T follicular helper cell (primary cell): ENCODE measurements around the gene DAGLB.
"Not testable (repeated sequence)": the region's sequence is repeated elsewhere in the genome, so short reads cannot be mapped to it uniquely, and the experiment has no call there.

Experiments
- DNase-seq: peaks from one replicate; pipeline ENCODE4 v3.0.0-alpha.2; 2020; ENCODE audit warnings: low read depth

Gene DAGLB

DNA sequence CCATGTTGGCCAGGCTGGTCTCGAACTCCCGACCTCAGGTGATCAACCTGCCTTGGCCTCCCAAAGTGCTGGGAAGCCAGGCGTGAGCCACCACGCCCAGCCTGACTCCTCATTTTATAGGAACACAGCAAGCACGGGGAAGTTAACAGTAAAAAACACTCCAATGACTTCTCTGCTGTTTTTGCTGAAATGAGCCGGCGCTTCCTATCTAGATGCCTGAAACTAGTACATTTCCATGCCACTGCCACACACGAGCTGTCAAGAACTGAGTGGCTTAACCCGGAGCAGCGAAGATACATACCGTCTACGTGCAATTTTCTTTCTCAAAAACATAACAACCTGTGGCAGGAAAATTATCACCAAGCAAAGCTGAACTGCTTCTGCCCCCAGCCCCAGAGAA lies 16.8 kb downstream of the DAGLB start:
- no peak for DNase-seq

DNA sequence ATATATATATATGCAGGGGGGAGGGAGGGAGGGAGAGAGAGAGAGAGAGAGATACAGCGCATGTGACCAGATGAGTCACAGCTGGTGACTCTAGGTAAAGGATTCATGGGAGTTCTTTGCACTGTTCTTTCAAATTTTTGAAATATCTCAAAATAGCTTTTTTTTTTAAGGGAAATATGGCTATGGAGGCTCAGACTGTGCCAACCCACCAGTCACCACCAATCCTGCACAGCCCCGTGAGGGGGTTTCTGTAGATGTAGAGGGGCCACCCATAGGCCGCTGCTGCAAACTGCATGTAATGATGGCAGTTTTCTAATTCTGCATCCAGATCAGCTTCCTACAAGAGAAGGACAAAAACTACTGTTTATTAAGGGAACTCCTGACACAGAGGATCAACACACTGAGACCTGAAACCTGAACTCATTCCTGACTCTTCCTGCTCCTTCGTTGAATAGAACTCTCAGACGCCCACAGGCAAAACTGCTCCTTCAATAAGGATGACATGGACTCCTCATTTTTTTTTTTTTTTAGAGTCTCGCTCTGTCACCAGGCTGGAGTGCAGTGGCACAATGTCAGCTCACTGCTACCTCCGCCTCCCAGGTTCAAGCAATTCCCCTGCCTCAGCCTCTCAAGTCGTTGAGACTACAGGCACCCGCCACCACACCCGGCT lies 17.3 kb downstream of the DAGLB start:
- no peak for DNase-seq

DNA sequence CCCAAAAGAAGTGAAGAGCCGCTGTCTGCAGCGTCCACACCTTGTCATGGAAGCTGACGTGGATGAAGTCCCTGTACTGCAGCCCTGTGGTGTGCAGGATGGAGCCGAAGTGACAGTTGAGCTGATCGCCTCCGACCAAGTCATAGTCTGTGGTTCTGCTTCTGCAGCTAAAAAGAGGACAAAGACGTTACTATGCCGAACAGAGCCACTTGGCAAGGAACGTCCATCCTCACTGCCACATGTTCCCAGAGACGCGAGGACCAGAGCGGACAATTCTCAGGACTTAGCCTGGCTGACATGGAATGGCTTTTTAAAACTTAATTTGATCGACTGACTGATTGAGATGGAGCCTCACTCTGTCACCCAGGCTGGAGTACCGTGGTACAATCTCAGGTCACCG lies 21.8 kb downstream of the DAGLB start:
- no peak for DNase-seq

GRCh38 chr7:6423942-6424701 lies 23.6 kb downstream of the DAGLB start:
- DNase-seq = no peak

DNA sequence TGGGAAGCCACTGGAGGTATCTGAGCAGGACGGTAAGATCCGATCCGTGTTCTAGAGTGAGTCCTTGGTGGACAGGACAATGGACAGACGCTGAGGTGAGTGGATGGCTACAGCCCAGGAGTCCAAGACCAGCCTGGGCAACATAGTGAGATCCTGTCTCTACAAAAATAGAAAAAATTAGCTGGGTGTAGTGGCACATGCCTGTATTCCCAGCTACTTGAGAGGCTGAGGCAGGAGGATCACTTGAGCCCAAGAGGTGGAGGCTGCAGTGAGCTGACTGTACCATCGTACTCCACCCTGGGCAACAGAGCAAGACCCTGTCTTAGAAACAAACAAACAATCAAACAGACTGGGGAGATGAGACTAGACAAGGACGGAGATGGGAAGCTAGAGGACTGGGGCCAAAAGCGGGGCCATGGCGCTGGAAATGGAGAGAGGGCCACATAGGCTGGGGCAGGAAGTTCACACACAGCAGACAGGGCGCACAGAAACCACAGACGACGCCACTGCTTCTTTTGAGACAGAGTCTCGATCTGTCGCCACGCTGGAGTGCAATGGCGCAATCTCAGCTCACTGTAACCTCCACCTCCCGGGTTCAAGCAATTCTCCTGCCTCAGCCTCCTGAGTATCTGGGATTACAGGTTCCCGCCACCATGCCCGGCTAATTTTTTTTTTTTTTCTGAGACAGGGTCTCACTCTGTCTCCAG lies 24.7 kb downstream of the DAGLB start:
- no peak for DNase-seq

DNA sequence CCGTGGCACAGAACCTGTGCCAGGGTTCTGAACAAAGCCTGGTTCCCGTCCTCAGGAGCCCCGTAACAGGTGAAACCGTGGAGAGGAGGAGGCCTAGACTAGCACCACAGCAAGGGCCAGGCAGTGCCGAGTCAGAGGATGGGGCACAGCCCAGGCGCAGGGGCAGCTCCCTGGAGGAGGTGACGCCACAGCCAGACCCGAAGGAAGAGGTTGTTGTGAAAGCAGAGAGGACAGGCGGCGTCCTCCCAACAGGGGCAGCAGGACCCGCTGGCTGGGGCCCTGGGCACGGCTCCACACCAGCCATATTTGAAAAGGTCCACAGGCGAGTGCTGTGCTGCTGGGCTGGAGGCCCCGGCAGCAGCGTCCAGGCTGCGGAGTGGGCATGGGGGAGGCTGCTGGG lies 25.7 kb downstream of the DAGLB start:
- no peak for DNase-seq

GRCh38 chr7:6420680-6421079 lies 27.1 kb downstream of the DAGLB start:
- DNase-seq = no peak

GRCh38 chr7:6419310-6419773 lies 28.4 kb downstream of the DAGLB start:
- no peak for DNase-seq

GRCh38 chr7:6417408-6417807 lies 30.3 kb downstream of the DAGLB start:
- no peak for DNase-seq

- no peak for DNase-seq
These were observed 31.1 kb downstream of the DAGLB start for GRCh38 chr7:6416516-6417145.

DNA sequence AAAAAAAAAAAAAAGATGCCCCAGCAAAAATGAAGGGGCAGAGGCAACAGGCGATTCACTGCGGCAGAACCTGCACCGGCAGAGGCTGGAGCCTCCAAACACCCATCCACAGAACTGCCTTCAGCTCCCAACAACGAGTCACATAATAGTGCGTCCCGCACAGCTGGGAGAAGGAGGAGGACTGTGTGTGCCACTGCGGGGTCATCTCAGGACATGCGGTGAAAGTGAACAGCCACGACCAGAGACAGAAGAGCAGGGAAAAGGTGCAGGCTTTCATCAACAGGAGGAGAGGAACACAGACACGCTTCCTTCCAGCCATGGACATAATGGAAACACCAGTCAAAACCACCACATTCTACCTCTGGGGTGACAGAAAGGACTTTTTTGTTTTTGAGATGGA lies 34.1 kb downstream of the DAGLB start:
- DNase-seq = no peak

DNA sequence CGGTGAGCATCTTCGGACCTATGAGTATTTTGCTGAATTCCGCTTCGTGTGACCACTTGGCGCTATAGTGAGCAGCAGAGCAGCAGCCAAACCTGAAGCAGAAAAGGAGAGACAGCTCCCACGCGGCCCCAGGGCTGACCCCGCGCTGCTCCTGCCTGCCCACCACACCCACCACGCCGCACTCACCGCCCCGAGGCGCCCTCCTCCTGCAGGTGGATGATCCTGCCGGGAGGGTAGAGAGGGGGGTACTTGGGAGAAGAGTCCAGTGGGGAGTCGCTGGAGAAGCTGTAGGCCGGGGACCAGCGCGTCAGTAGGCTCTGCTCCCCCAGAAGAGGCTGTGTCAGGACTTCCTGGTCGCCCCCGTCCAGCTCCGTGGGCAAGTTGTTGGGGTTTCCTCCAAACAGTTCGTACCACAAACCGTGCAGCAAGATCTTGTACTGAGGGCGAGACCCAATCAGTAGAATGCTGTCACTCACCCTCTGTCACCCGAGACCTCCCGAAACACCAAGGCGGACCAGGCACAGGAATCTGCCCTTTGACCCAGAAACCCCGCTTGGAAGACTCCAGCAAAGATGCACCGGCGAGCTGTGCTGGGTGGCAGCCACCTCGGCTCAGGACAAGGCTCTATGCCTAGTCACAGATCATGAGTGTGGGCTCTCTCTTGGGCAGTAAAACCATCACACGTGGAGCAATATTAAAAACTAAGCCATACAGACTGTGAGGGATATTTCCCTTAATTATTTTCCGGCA lies 37.6 kb downstream of the DAGLB start:
- DNase-seq = no peak

- DNase-seq = no peak
These were observed 38.7 kb downstream of the DAGLB start for GRCh38 chr7:6409091-6409490.

- DNase-seq = no peak
These were observed 40.3 kb downstream of the DAGLB start for GRCh38 chr7:6407434-6407833.

DNA sequence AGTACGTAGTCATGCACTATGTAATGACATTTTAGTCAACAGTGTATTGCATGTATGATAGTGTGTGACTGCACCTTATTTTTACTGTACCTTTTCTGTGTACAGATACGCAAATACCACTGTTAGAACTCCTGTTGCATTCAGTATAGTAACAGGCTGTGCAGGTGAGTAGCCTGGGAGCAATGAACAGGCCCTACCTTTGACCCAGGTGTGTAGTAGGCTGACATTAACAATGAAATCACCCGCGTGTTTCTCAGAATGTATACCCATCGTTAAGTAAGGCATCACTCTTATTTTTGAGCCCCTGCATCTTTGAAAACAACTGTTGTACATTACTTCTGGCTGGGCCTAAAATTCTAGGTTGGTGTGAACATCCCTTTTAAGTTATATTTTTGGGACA lies 41.6 kb downstream of the DAGLB start:
- DNase-seq = no peak

- no peak for DNase-seq
These were observed 43.8 kb downstream of the DAGLB start for GRCh38 chr7:6403907-6404306.

DNA sequence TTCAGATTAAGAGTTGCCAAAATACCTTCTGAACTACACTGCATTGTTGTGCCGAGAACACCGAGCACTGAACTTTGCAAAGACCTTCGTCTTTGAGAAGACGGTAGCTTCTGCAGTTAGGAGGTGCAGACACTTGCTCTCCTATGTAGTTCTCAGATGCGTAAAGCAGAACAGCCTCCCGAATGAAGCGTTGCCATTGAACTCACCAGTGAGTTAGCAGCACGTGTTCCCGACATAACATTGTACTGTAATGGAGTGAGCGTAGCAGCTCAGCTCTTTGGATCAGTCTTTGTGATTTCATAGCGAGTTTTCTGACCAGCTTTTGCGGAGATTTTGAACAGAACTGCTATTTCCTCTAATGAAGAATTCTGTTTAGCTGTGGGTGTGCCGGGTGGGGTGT lies 45.0 kb downstream of the DAGLB start:
- no peak for DNase-seq

DNA sequence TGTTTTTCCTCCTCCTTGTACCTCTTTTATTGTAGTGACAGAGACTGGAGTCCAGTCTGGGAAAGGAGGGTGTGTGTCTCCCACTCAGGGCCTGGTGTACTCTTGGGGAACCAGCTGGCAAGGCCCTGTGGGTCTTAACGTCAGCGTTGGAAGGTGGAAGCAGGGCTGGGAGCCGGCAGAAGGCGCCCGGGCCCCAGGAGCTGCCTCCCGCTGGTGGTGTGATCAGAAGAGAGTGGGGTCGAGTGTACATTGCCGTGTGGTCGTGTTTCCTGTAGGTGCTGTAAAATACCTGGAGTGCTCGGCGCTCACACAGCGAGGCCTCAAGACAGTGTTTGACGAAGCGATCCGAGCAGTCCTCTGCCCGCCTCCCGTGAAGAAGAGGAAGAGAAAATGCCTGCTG lies 45.7 kb downstream of the DAGLB start:
- no peak for DNase-seq

GRCh38 chr7:6401536-6401935 lies 46.2 kb downstream of the DAGLB start:
- DNase-seq = no peak

DNA sequence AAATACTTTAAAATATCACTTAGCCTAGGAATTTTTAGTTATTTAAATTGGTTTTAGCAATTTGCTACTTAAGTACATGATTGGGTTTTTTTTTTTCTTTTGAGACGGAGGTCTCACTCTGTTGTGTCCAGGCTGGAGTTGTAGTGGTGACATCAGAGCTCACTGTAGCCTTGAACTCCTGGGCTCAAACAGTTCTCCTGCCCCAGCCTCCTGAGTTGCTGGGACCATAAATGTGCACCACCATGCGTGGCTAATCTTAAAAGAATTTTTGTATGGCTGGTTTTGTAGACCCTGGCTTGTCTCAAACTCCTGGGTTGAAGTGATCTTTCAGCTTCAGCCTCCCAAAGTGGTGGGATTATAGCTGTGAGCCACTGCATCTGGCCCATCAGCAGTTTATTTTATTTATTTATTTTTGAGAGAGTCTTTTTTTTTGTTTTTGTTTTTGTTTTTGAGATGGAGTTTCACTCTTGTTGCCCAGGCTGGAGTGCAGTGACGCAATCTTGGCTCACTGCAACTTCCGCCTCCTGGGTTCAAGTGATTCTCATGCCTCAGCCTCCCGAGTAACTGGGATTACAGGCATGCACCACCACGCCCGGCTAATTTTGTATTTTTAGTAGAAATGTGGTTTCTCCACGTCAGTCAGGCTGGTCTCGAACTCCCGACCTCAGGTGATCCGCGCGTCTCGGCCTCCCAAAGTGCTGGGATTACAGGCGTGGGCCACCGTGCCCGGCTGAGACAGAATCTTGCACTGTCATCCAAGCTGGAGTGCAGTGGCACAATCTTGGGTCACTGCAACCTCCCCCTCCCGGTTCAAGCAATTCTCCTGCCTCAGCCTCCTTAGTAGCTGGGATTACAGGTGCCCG lies 47.3 kb downstream of the DAGLB start:
- DNase-seq = not testable (repeated sequence)

DNA sequence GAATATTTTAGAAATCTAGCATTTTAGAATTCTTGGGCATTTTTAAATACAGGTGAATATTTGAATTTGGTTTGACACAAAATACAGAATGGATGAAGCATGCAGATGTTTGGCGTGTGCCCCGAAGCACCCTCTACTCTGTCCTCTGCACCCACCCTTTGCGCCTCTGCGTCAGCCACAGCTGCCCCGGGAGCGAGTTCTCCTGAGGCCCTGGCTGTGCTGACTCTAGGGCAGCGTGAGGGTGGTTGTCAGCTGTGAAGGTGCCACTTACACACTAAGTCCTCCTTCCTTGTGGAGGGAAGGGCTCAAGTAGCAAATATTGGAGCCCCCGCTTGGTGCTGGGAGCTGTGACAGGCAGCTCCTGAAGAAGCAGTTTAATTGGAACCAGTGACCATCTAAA lies 48.4 kb downstream of the DAGLB start:
- DNase-seq = no peak
